Activated B cell treated with CpG ODN at 0.5 μM for 24 hours (primary cell): ENCODE results near the gene PELI1. TPM values are rescaled to one million over a fixed set of nuclear protein-coding genes. Genes with fewer than 3 reads are reported as not detected.

ENCODE experiments used
- ATAC-seq: fragments of 200-7000 bp; cut with Tn5 transposase; one replicate; pipeline ENCODE4 v1.10.0; 2021; ENCODE audit warnings: low read depth, mild to moderate bottlenecking, moderate library complexity
- CTCF ChIA-PET: fragments of 350-600 bp; sonication (Branson Sonifier 250); formaldehyde crosslinking; loops from one replicate; lab custom pipeline; 2021; ENCODE audit warnings: antibody characterized with exemption; lab: Charles Lee
- POLR2A ChIA-PET: fragments of 350-600 bp; sonication (Branson Sonifier 250); formaldehyde crosslinking; loops from one replicate; lab custom pipeline; 2021; ENCODE audit warnings: antibody characterized with exemption; lab: Charles Lee
- DNase-seq: peaks from one replicate; pipeline ENCODE4 v3.0.0; 2022
- H3K27ac Mint-ChIP-seq: one replicate; pipeline ENCODE4 v1.8.0; 2020; ENCODE audit warnings: mixed read lengths
- H3K27me3 Mint-ChIP-seq: one replicate; pipeline ENCODE4 v1.8.0; 2021; ENCODE audit warnings: mixed read lengths
- H3K36me3 Mint-ChIP-seq: one replicate; pipeline ENCODE4 v1.8.0; 2021; ENCODE audit warnings: low read depth, mixed read lengths
- H3K4me1 Mint-ChIP-seq: one replicate; pipeline ENCODE4 v1.8.0; 2021; ENCODE audit warnings: mixed read lengths
- H3K4me3 Mint-ChIP-seq: one replicate; pipeline ENCODE4 v1.8.0; 2020; ENCODE audit warnings: mild to moderate bottlenecking, mixed read lengths
- H3K9me3 Mint-ChIP-seq: one replicate; pipeline ENCODE4 v1.8.0; 2020; ENCODE audit warnings: mixed read lengths
- intact Hi-C: fragments of 100-400 bp; cut with micrococcal nuclease; formaldehyde crosslinking; loops from one replicate; pipeline ENCODE4 v1.15.1; 2024
- total RNA-seq: library from RNA; stranded (reverse); gene quantifications from 2 replicates; pipeline ENCODE4 v1.2.3, GENCODE V29; 2022
- TF ChIP-seq, protein P1 (sequence below): fragments of 200-600 bp; IDR thresholded peaks from one replicate; pipeline ENCODE4 v1.8.0; 2022; ENCODE audit warnings: antibody characterized with exemption, mild to moderate bottlenecking

The PELI1 gene
- 81.4 and 93.1 TPM in 2 replicates for total RNA-seq

DNA sequence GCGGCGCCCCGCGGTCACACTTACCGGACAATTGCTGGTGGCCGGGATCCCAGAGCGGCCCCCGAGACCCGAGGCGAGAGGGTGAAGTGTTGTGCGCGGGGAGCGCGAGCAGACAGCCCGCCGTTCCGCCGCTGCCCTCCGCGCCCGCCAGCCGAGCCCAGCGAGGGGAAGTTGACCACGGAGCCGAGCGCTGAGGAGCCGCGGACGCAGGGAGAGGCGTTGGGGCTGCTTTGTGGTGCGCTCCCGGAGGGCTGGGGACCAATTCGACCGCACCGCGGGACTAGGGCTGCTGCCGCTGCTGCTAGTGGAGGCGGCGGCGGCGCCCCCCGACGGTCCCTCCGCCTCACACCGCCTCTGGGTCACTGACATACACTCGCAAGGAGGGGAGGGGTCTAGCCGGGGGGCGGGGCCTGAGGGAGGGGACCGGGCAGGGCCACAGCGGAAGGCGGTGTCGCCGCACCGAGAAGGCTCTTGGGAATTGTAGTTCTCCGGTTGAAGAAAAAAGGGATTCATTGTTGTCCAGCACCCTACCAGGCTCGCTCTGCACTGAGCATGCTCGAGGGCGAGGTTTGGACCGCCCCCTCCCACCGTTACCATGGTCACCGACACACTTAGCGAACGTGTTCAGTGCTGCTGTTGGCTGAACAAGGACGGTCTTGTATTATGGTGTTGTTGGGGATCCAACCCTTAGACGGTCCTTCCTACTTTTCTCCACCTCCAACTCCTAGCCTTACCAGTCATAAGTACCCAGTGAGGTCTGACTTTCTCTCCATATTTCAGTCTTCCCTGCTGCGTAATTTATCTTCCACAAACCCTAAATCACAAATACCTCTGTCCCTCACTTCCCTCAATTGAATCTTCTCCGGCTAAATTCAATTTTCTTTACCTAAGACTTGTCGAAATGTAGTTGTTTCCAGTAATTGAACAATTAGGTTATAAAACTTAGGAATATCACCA is at the start of gene PELI1:
Gene PELI1 (minus strand): TSS at position 364 of the 957 bp plus-strand sequence. CDS start 36,110 bp downstream, outside the sequence.
- H3K9me3 Mint-ChIP-seq: no peaks in the 10 kb centered on the region
- peak within 1 kb of the TSS; percentile 96 for H3K4me3 Mint-ChIP-seq
- H3K27ac Mint-ChIP-seq: peak within 1 kb of the TSS; percentile 95
- ChIA-PET CTCF (interaction anchor here (1.0 to 1.6 kb wide), 2 partner anchors 78 to 95 kb away, joined by 3 to 7 read pairs; no protein-coding TSS in a partner anchor), POLR2A (interaction anchor here (1.0 to 3.3 kb wide), 13 partner anchors 8 to 511 kb away, joined by 3 to 46 read pairs (median 4); no protein-coding TSS in a partner anchor)
- TF ChIP-seq, protein P1, sequence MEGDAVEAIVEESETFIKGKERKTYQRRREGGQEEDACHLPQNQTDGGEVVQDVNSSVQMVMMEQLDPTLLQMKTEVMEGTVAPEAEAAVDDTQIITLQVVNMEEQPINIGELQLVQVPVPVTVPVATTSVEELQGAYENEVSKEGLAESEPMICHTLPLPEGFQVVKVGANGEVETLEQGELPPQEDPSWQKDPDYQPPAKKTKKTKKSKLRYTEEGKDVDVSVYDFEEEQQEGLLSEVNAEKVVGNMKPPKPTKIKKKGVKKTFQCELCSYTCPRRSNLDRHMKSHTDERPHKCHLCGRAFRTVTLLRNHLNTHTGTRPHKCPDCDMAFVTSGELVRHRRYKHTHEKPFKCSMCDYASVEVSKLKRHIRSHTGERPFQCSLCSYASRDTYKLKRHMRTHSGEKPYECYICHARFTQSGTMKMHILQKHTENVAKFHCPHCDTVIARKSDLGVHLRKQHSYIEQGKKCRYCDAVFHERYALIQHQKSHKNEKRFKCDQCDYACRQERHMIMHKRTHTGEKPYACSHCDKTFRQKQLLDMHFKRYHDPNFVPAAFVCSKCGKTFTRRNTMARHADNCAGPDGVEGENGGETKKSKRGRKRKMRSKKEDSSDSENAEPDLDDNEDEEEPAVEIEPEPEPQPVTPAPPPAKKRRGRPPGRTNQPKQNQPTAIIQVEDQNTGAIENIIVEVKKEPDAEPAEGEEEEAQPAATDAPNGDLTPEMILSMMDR: no peak
- H3K4me1 Mint-ChIP-seq: peaks cover 37% of the 10 kb centered on the region
- ATAC-seq (peak; percentile 95), DNase-seq (peak; percentile 83)
- H3K36me3 Mint-ChIP-seq: peaks cover 23% of the 10 kb centered on the region
- intact Hi-C loops: loop anchor here (1.0 to 5.0 kb wide), 8 partner anchors 34 to 380 kb away; partner anchors contain the start of gene AFTPH
- no peaks in the 10 kb centered on the region for H3K27me3 Mint-ChIP-seq

- POLR2A ChIA-PET: interaction anchor here (1.1 kb wide), 1 partner anchor 11 kb away, joined by 5 read pairs; no protein-coding TSS in a partner anchor
- intact Hi-C loops: no loop called here
These were observed 49.3 kb upstream of the PELI1 start for GRCh38 chr2:64193491-64193890.

GRCh38 chr2:64192664-64193105 is 48.5 kb upstream of the PELI1 start:
- intact Hi-C loops: no loop called here
- TF ChIP-seq, protein P1: no peak
- no peak overlapping the region for H3K4me3 Mint-ChIP-seq
- H3K4me1 Mint-ChIP-seq: peaks cover 41% of the 10 kb centered on the region
- H3K27ac Mint-ChIP-seq: no peak overlapping the region
- ChIA-PET POLR2A (interaction anchor here (0.7 to 2.4 kb wide), 10 partner anchors 11 to 135 kb away, joined by 3 to 8 read pairs (median 4); no protein-coding TSS in a partner anchor), CTCF (interaction anchor here (0.9 to 1.4 kb wide), 3 partner anchors 12 to 136 kb away, joined by 3 to 4 read pairs (median 4); no protein-coding TSS in a partner anchor)
- no peak for DNase-seq
- H3K27me3 Mint-ChIP-seq: no peaks in the 10 kb centered on the region
- ATAC-seq: peak; percentile 18
- H3K9me3 Mint-ChIP-seq: no peaks in the 10 kb centered on the region
- H3K36me3 Mint-ChIP-seq: no peaks in the 10 kb centered on the region

More at GRCh38 chr2:64193491-64193890, 49.3 kb upstream of the PELI1 start:
- CTCF ChIA-PET: interaction anchor here (1.0 kb wide), 1 partner anchor 47 kb away, joined by 3 read pairs; no protein-coding TSS in a partner anchor
- Mint-ChIP-seq H3K36me3 (no peaks in the 10 kb centered on the region), H3K9me3 (no peaks in the 10 kb centered on the region), H3K4me1 (peaks cover 41% of the 10 kb centered on the region), H3K4me3 (no peak overlapping the region), H3K27ac (no peak overlapping the region), H3K27me3 (no peaks in the 10 kb centered on the region)
- TF ChIP-seq, protein P1: no peak
- DNase-seq (no peak), ATAC-seq (no peak)

- no peak for DNase-seq
- H3K4me1 Mint-ChIP-seq: peaks cover 41% of the 10 kb centered on the region
- ATAC-seq: peak; percentile 83
These were observed 47.9 kb upstream of the PELI1 start for GRCh38 chr2:64192125-64192479.

More at GRCh38 chr2:64192125-64192479, 47.9 kb upstream of the PELI1 start:
- POLR2A ChIA-PET: interaction anchor here (0.7 to 2.4 kb wide), 10 partner anchors 12 to 135 kb away, joined by 3 to 8 read pairs (median 4); no protein-coding TSS in a partner anchor
- TF ChIP-seq, protein P1: no peak
- Mint-ChIP-seq H3K27me3 (no peaks in the 10 kb centered on the region), H3K36me3 (no peaks in the 10 kb centered on the region), H3K27ac (peak overlapping the region; percentile 50), H3K4me3 (peak overlapping the region; percentile 50), H3K9me3 (no peaks in the 10 kb centered on the region)
- CTCF ChIA-PET: interaction anchor here (0.9 to 1.4 kb wide), 3 partner anchors 13 to 136 kb away, joined by 3 to 4 read pairs (median 4); no protein-coding TSS in a partner anchor
- intact Hi-C loops: no loop called here
